Muscle layer of duodenum (tissue), 2 donors: ENCODE results near the gene ALPI.

Source experiments
- H3K27ac ChIP-seq: one replicate; pipeline ENCODE4 v1.7.0; 2013; ENCODE audit warnings: mild to moderate bottlenecking, low read length
- H3K27me3 ChIP-seq: one replicate; pipeline ENCODE4 v1.7.0; 2013; ENCODE audit warnings: low read depth, mild to moderate bottlenecking, control low read depth, low read length
- H3K36me3 ChIP-seq, 2 donors: one replicate each; pipeline ENCODE4 v1.7.0; 2013; ENCODE audit warnings: low read length in 2 of 2, control low read depth in 1 of 2, mild to moderate bottlenecking in 1 of 2; ENCODE audit not compliant: insufficient read depth in 2 of 2, control insufficient read depth in 1 of 2
- H3K4me1 ChIP-seq, 2 donors: one replicate each; pipeline ENCODE4 v1.7.0; 2013; ENCODE audit warnings: low read length in 2 of 2, mild to moderate bottlenecking in 2 of 2, control low read depth in 1 of 2, moderate library complexity in 1 of 2; ENCODE audit not compliant: insufficient read depth in 2 of 2, control insufficient read depth in 1 of 2
- H3K4me3 ChIP-seq, 2 donors: one replicate each; pipeline ENCODE4 v1.7.0; 2013; ENCODE audit warnings: low read length in 2 of 2, low read depth in 1 of 2, mild to moderate bottlenecking in 1 of 2
- H3K9me3 ChIP-seq, 2 donors: one replicate each; pipeline ENCODE4 v1.7.0; 2013; ENCODE audit warnings: low read length in 2 of 2, control low read depth in 1 of 2, mild to moderate bottlenecking in 1 of 2; ENCODE audit not compliant: control insufficient read depth in 1 of 2
- donor health status: healthy.

Gene ALPI

GRCh38 chr2:232485348-232485756 is 29.4 kb downstream of the ALPI start:
- no peaks in the 10 kb centered on the region for H3K9me3 ChIP-seq
- H3K4me1 ChIP-seq, result peaks cover 0 to 19% of the 10 kb centered on the region in 2 donors
- no peak overlapping the region for H3K4me3 ChIP-seq
- no peak overlapping the region for H3K27ac ChIP-seq
- H3K36me3 ChIP-seq, result no peaks in the 10 kb centered on the region
- peaks cover 15% of the 10 kb centered on the region for H3K27me3 ChIP-seq

- H3K4me3 ChIP-seq, result no peak overlapping the region
- H3K36me3 ChIP-seq, result no peaks in the 10 kb centered on the region
- peaks cover 0 to 19% of the 10 kb centered on the region in 2 donors for H3K4me1 ChIP-seq
- peaks cover 15% of the 10 kb centered on the region for H3K27me3 ChIP-seq
- H3K27ac ChIP-seq, result no peak overlapping the region
- no peaks in the 10 kb centered on the region for H3K9me3 ChIP-seq
These were observed 30.0 kb downstream of the ALPI start for GRCh38 chr2:232485757-232486557.

DNA sequence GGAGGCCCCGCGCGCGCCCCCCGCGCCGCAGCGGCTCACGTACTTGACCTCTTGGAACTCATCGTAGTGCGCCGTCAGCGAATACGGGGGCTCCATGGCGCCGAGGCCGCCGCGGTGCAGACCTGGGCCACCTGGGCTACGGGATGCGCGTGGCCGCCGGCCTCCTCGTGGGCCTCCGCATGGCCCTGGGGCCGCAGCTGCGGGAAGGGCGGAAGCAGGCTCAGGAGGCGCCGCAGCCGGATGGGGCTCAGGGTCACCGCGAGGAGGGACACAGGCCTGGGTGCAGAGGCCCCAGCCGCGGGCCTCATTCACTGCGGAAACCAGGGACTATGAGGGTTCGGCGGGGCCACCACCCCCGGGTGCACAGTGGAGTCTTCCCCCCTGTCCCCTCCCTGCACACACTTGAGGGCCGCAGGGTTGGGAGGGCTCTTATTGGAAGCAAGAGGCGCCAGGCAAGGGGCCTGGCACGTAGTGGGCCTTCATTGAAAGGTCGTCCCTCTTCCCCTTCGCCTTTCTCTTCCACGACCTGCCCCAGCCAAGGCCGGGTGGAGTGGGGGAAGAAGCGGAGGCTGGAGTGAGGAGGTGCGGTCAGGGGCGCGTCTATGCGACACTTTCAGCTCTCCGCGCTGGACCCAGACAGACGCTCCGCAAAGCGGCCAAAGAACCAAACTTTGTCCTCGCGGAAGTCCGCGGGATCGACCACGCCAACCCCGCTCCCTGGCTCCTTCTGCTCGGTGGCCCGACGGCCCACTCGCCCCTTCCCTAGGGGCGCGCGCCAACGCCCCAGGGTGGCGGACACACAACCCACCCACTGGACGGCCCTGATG is 30.8 kb downstream of the ALPI start:
- peaks cover 15% of the 10 kb centered on the region for H3K27me3 ChIP-seq

GRCh38 chr2:232487385-232488096 is 31.6 kb downstream of the ALPI start, which contains the start of gene ECEL1:
Gene ECEL1 (minus strand): TSS chr2:232487834. CDS start chr2:232486653, 1,181 bp downstream.
- H3K4me3 ChIP-seq, result peak within 1 kb of the TSS in 1 of 2 donors; percentile 12
- no peaks in the 10 kb centered on the region for H3K9me3 ChIP-seq
- H3K4me1 ChIP-seq, result peaks cover 0 to 19% of the 10 kb centered on the region in 2 donors
- no peaks in the 10 kb centered on the region for H3K36me3 ChIP-seq
- H3K27me3 ChIP-seq, result peaks cover 15% of the 10 kb centered on the region
- H3K27ac ChIP-seq, result no peak within 1 kb of the TSS

More for the DNA sequence above, 30.8 kb downstream of the ALPI start:
- Histone ChIP-seq H3K4me1 (peaks cover 0 to 19% of the 10 kb centered on the region in 2 donors), H3K9me3 (no peaks in the 10 kb centered on the region), H3K27ac (no peak overlapping the region), H3K4me3 (peak overlapping the region in 1 of 2 donors; percentile 12), H3K36me3 (no peaks in the 10 kb centered on the region)

DNA sequence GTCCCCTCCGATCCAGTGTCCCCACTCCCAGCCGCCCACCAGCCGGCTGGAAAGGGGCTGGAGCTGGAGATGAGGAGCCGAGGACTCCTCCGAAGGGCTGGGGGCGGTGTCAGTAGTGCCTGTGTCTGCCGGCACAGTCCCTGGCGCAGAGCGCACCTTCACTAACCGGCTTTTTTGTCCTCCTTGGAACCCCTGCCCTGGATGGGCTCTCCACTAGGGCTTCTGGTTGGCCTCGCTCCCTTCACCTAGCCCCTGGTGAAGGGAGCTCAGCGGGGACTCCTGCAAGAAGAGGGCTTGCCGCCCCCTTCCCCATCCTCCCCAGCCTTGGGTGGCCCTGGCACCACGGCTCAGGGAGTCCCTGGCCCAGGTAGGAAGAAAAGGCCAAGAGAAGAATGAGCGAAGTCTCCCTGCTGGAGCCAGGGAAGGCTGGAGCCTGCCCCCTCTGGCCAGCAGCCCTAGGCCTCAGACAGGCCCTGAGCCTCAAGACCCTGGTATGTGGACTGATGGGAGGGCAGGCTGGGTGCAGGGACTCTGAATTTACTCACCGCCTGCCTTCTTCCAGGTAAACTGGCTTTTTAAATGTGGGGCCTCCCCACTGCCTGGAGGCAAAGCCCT is 32.3 kb downstream of the ALPI start:
- Histone ChIP-seq H3K4me3 (no peak overlapping the region), H3K27me3 (peaks cover 15% of the 10 kb centered on the region), H3K9me3 (no peaks in the 10 kb centered on the region), H3K36me3 (no peaks in the 10 kb centered on the region), H3K27ac (no peak overlapping the region), H3K4me1 (peaks cover 0 to 19% of the 10 kb centered on the region in 2 donors)

GRCh38 chr2:232488721-232489300 is 32.9 kb downstream of the ALPI start:
- Histone ChIP-seq H3K9me3 (no peaks in the 10 kb centered on the region), H3K4me1 (peaks cover 0 to 19% of the 10 kb centered on the region in 2 donors), H3K27ac (no peak overlapping the region), H3K4me3 (no peak overlapping the region), H3K36me3 (no peaks in the 10 kb centered on the region), H3K27me3 (peaks cover 15% of the 10 kb centered on the region)

GRCh38 chr2:232489516-232490220 is 33.7 kb downstream of the ALPI start:
- Histone ChIP-seq H3K27me3 (peaks cover 13% of the 10 kb centered on the region), H3K36me3 (no peaks in the 10 kb centered on the region), H3K4me1 (peaks cover 0 to 19% of the 10 kb centered on the region in 2 donors), H3K9me3 (no peaks in the 10 kb centered on the region), H3K27ac (no peak overlapping the region), H3K4me3 (no peak overlapping the region)

- peaks cover 5% of the 10 kb centered on the region for H3K27me3 ChIP-seq
- no peaks in the 10 kb centered on the region for H3K36me3 ChIP-seq
- H3K4me1 ChIP-seq, result peaks cover 0 to 19% of the 10 kb centered on the region in 2 donors
- H3K4me3 ChIP-seq, result no peak overlapping the region
- H3K27ac ChIP-seq, result no peak overlapping the region
- no peaks in the 10 kb centered on the region for H3K9me3 ChIP-seq
These were observed 34.5 kb downstream of the ALPI start for GRCh38 chr2:232490221-232491138.

DNA sequence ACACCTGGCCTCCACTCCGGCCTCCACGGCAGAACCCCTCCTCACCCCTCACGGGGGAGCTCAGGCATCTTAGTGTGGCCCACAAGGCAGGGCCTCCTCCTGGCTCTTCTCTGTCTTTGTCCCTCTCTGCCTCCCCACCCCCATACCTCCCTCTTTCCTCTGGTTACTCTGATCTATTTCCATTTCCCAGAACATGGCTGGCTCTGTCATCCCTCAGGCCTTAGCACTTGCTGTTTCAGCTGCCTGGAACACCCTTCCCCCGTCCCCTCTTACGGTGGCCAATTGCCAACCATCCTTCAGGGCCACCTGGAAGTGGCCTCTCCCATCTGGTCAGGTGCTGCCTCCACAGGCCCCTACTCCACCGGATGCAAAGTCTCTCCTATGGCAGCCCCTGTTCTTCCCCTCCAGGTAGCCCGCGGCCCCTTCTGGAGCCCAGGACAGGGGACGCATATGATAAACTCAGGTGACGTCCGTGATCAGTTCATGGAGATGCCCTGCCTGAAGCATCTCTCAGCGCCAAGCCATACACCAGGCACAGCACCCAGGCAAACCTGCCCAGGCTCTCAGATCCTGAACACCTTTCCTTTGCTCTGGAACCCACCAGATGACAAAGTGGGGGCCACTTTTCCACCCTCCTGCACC is 35.3 kb downstream of the ALPI start:
- Histone ChIP-seq H3K27me3 (no peaks in the 10 kb centered on the region), H3K4me1 (peaks cover 0 to 12% of the 10 kb centered on the region in 2 donors), H3K36me3 (no peaks in the 10 kb centered on the region)

More for the DNA sequence above, 35.3 kb downstream of the ALPI start:
- Histone ChIP-seq H3K27ac (no peak overlapping the region), H3K9me3 (no peaks in the 10 kb centered on the region), H3K4me3 (no peak overlapping the region)
